ENCODE data around the gene SARDH. TPM values are rescaled to one million over a fixed set of nuclear protein-coding genes. Genes with fewer than 3 reads are reported as not detected.

SARDH gene
- total and polyA plus RNA-seq, 7 experiments from 2014 or later = 0.73 to 27.2 (median 11.0) TPM

GRCh38 chr9:133702798-133703590 is 35.2 kb downstream of the SARDH start:
- POLR2A ChIA-PET = interaction anchor here (0.9 to 16.7 kb wide), 9 partner anchors 9 to 218 kb away, joined by 3 to 448 read pairs (median 4); no protein-coding TSS in a partner anchor

DNA sequence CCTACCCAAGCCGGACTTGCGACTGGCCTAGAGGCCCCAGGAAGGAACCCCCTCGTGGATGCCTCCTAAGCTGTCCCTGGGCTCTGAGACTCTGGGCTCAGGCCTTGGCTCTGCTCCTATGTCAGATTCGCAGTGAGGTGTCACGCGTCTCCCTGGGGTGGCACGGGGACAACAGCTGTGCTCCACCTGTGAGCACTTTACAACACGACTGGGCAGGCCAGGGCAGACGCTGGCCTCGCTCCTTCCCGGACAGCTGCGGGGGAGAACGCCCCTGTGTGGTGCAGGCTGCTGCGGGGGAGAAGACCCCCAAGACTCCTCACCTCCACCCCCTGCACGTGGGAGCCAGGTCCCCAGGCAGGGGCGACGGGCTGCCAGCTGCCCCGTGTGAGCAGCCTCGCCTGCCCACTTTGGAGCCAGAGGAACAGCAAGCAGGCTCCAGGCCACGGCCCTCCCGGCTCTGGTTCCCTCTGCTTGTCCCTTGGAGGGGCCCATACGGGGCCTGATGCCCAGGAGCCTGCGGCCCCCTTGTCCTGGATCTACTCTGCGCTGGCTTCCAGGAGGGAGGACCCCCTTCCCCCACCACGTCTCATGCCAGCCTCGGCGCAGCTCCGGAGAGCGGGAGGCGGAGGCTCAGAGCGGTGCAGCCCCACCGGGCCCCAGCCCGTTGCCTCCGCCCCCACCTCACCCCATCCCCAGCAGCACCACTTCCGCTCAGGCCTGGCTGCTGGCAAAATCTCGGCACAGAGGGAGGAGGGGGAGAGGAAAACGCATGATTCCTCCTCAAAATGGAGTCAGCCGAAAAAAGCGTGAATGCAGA is 36.0 kb downstream of the SARDH start:
- H3K4me1 ChIP-seq (ENCODE audit: control insufficient read depth in 2 of 2, insufficient read depth in 2 of 2, low read length in 2 of 2) = peaks cover 31 to 63% of the 10 kb centered on the region in 2 donors
- DNase-seq (peak; percentile 46 to 85 (median 80)), ATAC-seq (peak; percentile 85)
- H3K36me3 Mint-ChIP-seq = peaks cover 0 to 7% (median 1%) of the 10 kb centered on the region in 5 donors
- peaks cover 0 to 2% (median 0%) of the 10 kb centered on the region in 11 donors for H3K9me3 Mint-ChIP-seq
- H3K9me3 ChIP-seq (ENCODE audit: control insufficient read depth in 2 of 3, low read length in 3 of 3) = no peaks in the 10 kb centered on the region
- H3K4me3 ChIP-seq (ENCODE audit: low read length) = peak overlapping the region; percentile 70
- peak overlapping the region; percentile 91 for H3K27ac ChIP-seq (ENCODE audit: low read depth, low read length)
- H3K4me1 Mint-ChIP-seq = peaks cover 29 to 85% (median 66%) of the 10 kb centered on the region in 7 donors
- H3K27me3 Mint-ChIP-seq = peaks cover 0 to 19% (median 0%) of the 10 kb centered on the region in 5 donors
- intact Hi-C loops (cut with micrococcal nuclease) = loop anchor here (1.0 to 10.0 kb wide), 9 partner anchors 7 to 557 kb away; partner anchors contain the start of genes REXO4 (in 1 of the 2) and RNU6ATAC (in 1 of the 2)
- no peaks in the 10 kb centered on the region for H3K27me3 ChIP-seq (ENCODE audit: control insufficient read depth in 2 of 2, insufficient read depth in 2 of 2, low read length in 2 of 2)
- H3K27ac Mint-ChIP-seq = peak overlapping the region; percentile 83 to 100 (median 99)
- no peaks in the 10 kb centered on the region for H3K36me3 ChIP-seq (ENCODE audit: control insufficient read depth in 2 of 3, insufficient read depth in 3 of 3, low read length in 3 of 3)
- H3K4me3 Mint-ChIP-seq = peak overlapping the region; percentile 79 to 93 (median 91)
- ChIA-PET POLR2A (interaction anchor here (0.8 to 16.7 kb wide), 15 partner anchors 8 to 674 kb away, joined by 3 to 448 read pairs (median 4); partner anchors contain the start of gene CACFD1), CTCF (interaction anchor here (1.3 to 4.3 kb wide), 6 partner anchors 11 to 46 kb away, joined by 3 to 29 read pairs (median 6); no protein-coding TSS in a partner anchor)

More at GRCh38 chr9:133702798-133703590, 35.2 kb downstream of the SARDH start:
- peak overlapping the region; percentile 70 for H3K4me3 ChIP-seq (ENCODE audit: low read length)
- Mint-ChIP-seq H3K36me3 (peaks cover 0 to 7% (median 1%) of the 10 kb centered on the region in 5 donors), H3K27me3 (peaks cover 0 to 15% (median 0%) of the 10 kb centered on the region in 5 donors), H3K9me3 (peaks cover 0 to 2% (median 0%) of the 10 kb centered on the region in 11 donors), H3K4me3 (peak overlapping the region; percentile 79 to 93 (median 91)), H3K4me1 (peaks cover 27 to 83% (median 64%) of the 10 kb centered on the region in 7 donors), H3K27ac (peak overlapping the region; percentile 83 to 100 (median 99))
- H3K36me3 ChIP-seq (ENCODE audit: control insufficient read depth in 2 of 3, insufficient read depth in 3 of 3, low read length in 3 of 3) = no peaks in the 10 kb centered on the region
- ATAC-seq = peak; percentile 36
- H3K4me1 ChIP-seq (ENCODE audit: control insufficient read depth in 2 of 2, insufficient read depth in 2 of 2, low read length in 2 of 2) = peaks cover 31 to 66% of the 10 kb centered on the region in 2 donors
- peak overlapping the region; percentile 91 for H3K27ac ChIP-seq (ENCODE audit: low read depth, low read length)
- peak in 4 of 9 donors; percentile 33 to 62 (median 38) for DNase-seq
- intact Hi-C loops (cut with micrococcal nuclease) = loop anchor here (1.0 to 10.0 kb wide), 6 partner anchors 20 to 558 kb away; partner anchors contain the start of gene REXO4 (in 1 of the 2)
- H3K9me3 ChIP-seq (ENCODE audit: control insufficient read depth in 2 of 3, low read length in 3 of 3) = no peaks in the 10 kb centered on the region
- CTCF ChIA-PET = interaction anchor here (1.1 to 4.3 kb wide), 5 partner anchors 14 to 47 kb away, joined by 3 to 29 read pairs (median 4); no protein-coding TSS in a partner anchor
- no peaks in the 10 kb centered on the region for H3K27me3 ChIP-seq (ENCODE audit: control insufficient read depth in 2 of 2, insufficient read depth in 2 of 2, low read length in 2 of 2)

GRCh38 chr9:133701321-133701980 is 36.7 kb downstream of the SARDH start:
- Histone ChIP-seq H3K4me3 (ENCODE audit: low read length) (peak overlapping the region; percentile 70), H3K4me1 (ENCODE audit: control insufficient read depth in 2 of 2, insufficient read depth in 2 of 2, low read length in 2 of 2) (peaks cover 31 to 62% of the 10 kb centered on the region in 2 donors), H3K27ac (ENCODE audit: low read depth, low read length) (peak overlapping the region; percentile 91), H3K27me3 (ENCODE audit: control insufficient read depth in 2 of 2, insufficient read depth in 2 of 2, low read length in 2 of 2) (no peaks in the 10 kb centered on the region), H3K36me3 (ENCODE audit: control insufficient read depth in 2 of 3, insufficient read depth in 3 of 3, low read length in 3 of 3) (no peaks in the 10 kb centered on the region), H3K9me3 (ENCODE audit: control insufficient read depth in 2 of 3, low read length in 3 of 3) (no peaks in the 10 kb centered on the region)
- Mint-ChIP-seq H3K27ac (peak overlapping the region; percentile 82 to 100 (median 99)), H3K36me3 (peaks cover 0 to 10% (median 6%) of the 10 kb centered on the region in 5 donors), H3K4me3 (peak overlapping the region; percentile 65 to 93 (median 90)), H3K27me3 (peaks cover 0 to 23% (median 0%) of the 10 kb centered on the region in 5 donors), H3K9me3 (peaks cover 0 to 2% (median 0%) of the 10 kb centered on the region in 11 donors), H3K4me1 (peaks cover 32 to 85% (median 66%) of the 10 kb centered on the region in 7 donors)
- POLR2A ChIA-PET = interaction anchor here (0.8 to 16.7 kb wide), 12 partner anchors 8 to 673 kb away, joined by 3 to 448 read pairs (median 6); partner anchors contain the start of gene CACFD1
- intact Hi-C loops (cut with micrococcal nuclease) = loop anchor here (1.0 to 10.0 kb wide), 6 partner anchors 8 to 557 kb away; partner anchors contain the start of genes REXO4 (in 1 of the 2) and RNU6ATAC (in 1 of the 2)
- ATAC-seq = peak; percentile 33
- peak in 7 of 9 donors; percentile 44 to 67 (median 65) for DNase-seq
- CTCF ChIA-PET = interaction anchor here (0.6 to 4.3 kb wide), 9 partner anchors 10 to 521 kb away, joined by 3 to 29 read pairs (median 4); no protein-coding TSS in a partner anchor

DNA sequence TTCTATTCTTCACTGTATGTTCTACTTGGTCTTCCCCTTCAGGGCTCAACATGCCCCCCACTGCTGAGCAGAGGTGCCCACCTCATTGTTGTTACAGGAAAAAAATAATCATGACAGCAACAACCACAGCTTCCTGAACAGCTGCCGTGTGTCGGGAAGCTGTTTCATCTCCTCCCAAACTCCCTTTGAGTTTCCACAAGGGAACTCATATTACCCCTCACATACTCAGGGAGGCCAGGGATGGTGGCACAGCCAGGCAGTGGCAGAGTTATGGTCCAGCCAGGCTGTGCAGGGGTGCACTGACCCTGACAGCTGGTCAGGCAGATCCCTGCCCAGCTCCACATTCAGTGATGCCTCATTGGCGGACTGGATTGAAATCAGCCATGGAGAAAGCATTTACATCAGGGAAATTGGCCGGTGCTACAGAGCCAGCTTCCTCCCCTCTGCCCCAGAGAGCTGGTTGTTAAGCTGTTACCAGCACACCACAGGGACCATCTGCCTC is 37.3 kb downstream of the SARDH start:
- Histone ChIP-seq H3K27me3 (ENCODE audit: control insufficient read depth in 2 of 2, insufficient read depth in 2 of 2, low read length in 2 of 2) (no peaks in the 10 kb centered on the region), H3K4me1 (ENCODE audit: control insufficient read depth in 2 of 2, insufficient read depth in 2 of 2, low read length in 2 of 2) (peaks cover 31 to 66% of the 10 kb centered on the region in 2 donors), H3K9me3 (ENCODE audit: control insufficient read depth in 2 of 3, low read length in 3 of 3) (no peaks in the 10 kb centered on the region), H3K36me3 (ENCODE audit: control insufficient read depth in 2 of 3, insufficient read depth in 3 of 3, low read length in 3 of 3) (no peaks in the 10 kb centered on the region), H3K27ac (ENCODE audit: low read depth, low read length) (peak overlapping the region; percentile 91), H3K4me3 (ENCODE audit: low read length) (peak overlapping the region; percentile 70)
- peak overlapping the region in 8 of 9 donors; percentile 98 to 100 (median 99) for H3K27ac Mint-ChIP-seq
- intact Hi-C loops (cut with micrococcal nuclease) = loop anchor here (1.0 to 10.0 kb wide), 6 partner anchors 8 to 556 kb away; partner anchors contain the start of genes REXO4 (in 1 of the 2) and RNU6ATAC (in 1 of the 2)
- H3K4me3 Mint-ChIP-seq = peak overlapping the region; percentile 34 to 93 (median 90)
- peaks cover 32 to 81% (median 63%) of the 10 kb centered on the region in 7 donors for H3K4me1 Mint-ChIP-seq
- ChIA-PET POLR2A (interaction anchor here (0.6 to 16.7 kb wide), 9 partner anchors 8 to 1347 kb away, joined by 3 to 448 read pairs (median 12); no protein-coding TSS in a partner anchor), CTCF (interaction anchor here (0.6 to 4.3 kb wide), 7 partner anchors 10 to 520 kb away, joined by 3 to 29 read pairs (median 4); no protein-coding TSS in a partner anchor)
- H3K27me3 Mint-ChIP-seq = peaks cover 0 to 23% (median 0%) of the 10 kb centered on the region in 5 donors
- DNase-seq (peak in 1 of 9 donors; percentile 23), ATAC-seq (peak; percentile 10)
- peaks cover 0 to 1% (median 0%) of the 10 kb centered on the region in 11 donors for H3K9me3 Mint-ChIP-seq
- H3K36me3 Mint-ChIP-seq = peaks cover 0 to 12% (median 7%) of the 10 kb centered on the region in 5 donors

- Histone ChIP-seq H3K4me3 (ENCODE audit: low read length) (no peak overlapping the region), H3K4me1 (ENCODE audit: control insufficient read depth in 2 of 2, insufficient read depth in 2 of 2, low read length in 2 of 2) (peaks cover 31 to 66% of the 10 kb centered on the region in 2 donors), H3K27ac (ENCODE audit: low read depth, low read length) (peak overlapping the region; percentile 7), H3K36me3 (ENCODE audit: control insufficient read depth in 2 of 3, insufficient read depth in 3 of 3, low read length in 3 of 3) (peaks cover 0 to 4% (median 0%) of the 10 kb centered on the region in 3 experiments), H3K9me3 (ENCODE audit: control insufficient read depth in 2 of 3, low read length in 3 of 3) (no peaks in the 10 kb centered on the region), H3K27me3 (ENCODE audit: control insufficient read depth in 2 of 2, insufficient read depth in 2 of 2, low read length in 2 of 2) (no peaks in the 10 kb centered on the region)
- CTCF ChIA-PET = interaction anchor here (1.7 to 4.3 kb wide), 2 partner anchors 15 to 40 kb away, joined by 4 to 29 read pairs; no protein-coding TSS in a partner anchor
- peaks cover 0 to 23% (median 0%) of the 10 kb centered on the region in 5 donors for H3K27me3 Mint-ChIP-seq
- ATAC-seq (no peak), DNase-seq (peak in 1 of 9 donors; percentile 3)
- intact Hi-C loops (cut with micrococcal nuclease) = no loop called here
- H3K36me3 Mint-ChIP-seq = peaks cover 0 to 17% (median 11%) of the 10 kb centered on the region in 5 donors
- peak overlapping the region in 8 of 9 donors; percentile 32 to 100 (median 92) for H3K27ac Mint-ChIP-seq
- H3K4me1 Mint-ChIP-seq = peaks cover 28 to 77% (median 57%) of the 10 kb centered on the region in 7 donors
- POLR2A ChIA-PET = interaction anchor here (0.7 to 16.7 kb wide), 3 partner anchors 16 to 65 kb away, joined by 3 to 448 read pairs (median 7); no protein-coding TSS in a partner anchor
- H3K4me3 Mint-ChIP-seq = peak overlapping the region in 7 of 10 donors; percentile 18 to 93 (median 65)
- H3K9me3 Mint-ChIP-seq = no peaks in the 10 kb centered on the region
These were observed 38.6 kb downstream of the SARDH start for GRCh38 chr9:133699546-133699945.
